GM20000 (cell line): ENCODE measurements around the gene SLC15A1.

Experiments
- DNase-seq: peaks from one replicate; pipeline ENCODE4 v3.0.0; 2012; ENCODE audit warnings: low spot score
- TF ChIP-seq, protein P1 (sequence below): IDR thresholded peaks from 2 replicates; pipeline ENCODE4 v1.5.1; 2012; ENCODE audit warnings: mild to moderate bottlenecking, control low read depth; ENCODE audit errors: extremely low read depth, missing control alignments

SLC15A1 gene

GRCh38 chr13:98787173-98787572, 34.7 kb upstream of the SLC15A1 start:
- TF ChIP-seq, protein P1, sequence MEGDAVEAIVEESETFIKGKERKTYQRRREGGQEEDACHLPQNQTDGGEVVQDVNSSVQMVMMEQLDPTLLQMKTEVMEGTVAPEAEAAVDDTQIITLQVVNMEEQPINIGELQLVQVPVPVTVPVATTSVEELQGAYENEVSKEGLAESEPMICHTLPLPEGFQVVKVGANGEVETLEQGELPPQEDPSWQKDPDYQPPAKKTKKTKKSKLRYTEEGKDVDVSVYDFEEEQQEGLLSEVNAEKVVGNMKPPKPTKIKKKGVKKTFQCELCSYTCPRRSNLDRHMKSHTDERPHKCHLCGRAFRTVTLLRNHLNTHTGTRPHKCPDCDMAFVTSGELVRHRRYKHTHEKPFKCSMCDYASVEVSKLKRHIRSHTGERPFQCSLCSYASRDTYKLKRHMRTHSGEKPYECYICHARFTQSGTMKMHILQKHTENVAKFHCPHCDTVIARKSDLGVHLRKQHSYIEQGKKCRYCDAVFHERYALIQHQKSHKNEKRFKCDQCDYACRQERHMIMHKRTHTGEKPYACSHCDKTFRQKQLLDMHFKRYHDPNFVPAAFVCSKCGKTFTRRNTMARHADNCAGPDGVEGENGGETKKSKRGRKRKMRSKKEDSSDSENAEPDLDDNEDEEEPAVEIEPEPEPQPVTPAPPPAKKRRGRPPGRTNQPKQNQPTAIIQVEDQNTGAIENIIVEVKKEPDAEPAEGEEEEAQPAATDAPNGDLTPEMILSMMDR, result no peak
- DNase-seq, result no peak

GRCh38 chr13:98786023-98786422, 33.6 kb upstream of the SLC15A1 start:
- no peak for DNase-seq
- TF ChIP-seq, protein P1, result no peak

DNA sequence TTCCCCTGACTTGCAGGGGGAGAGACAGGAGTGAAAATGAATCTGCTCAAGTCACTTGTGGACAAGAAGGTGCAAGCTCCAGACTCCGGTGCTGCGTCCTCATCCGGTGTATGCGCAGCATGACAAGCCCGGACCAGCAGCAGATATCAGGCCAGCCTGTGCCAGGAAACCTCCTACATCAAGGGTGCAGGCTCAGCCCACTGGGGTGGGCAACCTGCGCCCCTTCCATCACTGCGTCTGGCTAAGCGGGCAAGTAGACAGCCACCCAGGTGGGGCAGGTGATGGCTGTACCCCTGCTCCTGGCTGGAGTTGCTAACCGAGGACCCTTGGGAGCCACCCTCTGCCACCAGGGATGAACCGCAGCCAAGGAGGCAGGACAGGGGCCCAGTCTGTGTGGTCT, 32.9 kb upstream of the SLC15A1 start:
- TF ChIP-seq, protein P1, result no peak
- no peak for DNase-seq

- DNase-seq, result no peak
- TF ChIP-seq, protein P1, result no peak
Observed at GRCh38 chr13:98784666-98785065, 32.2 kb upstream of the SLC15A1 start.

GRCh38 chr13:98783856-98784478, 31.5 kb upstream of the SLC15A1 start:
- no peak for DNase-seq
- TF ChIP-seq, protein P1, result no peak

DNA sequence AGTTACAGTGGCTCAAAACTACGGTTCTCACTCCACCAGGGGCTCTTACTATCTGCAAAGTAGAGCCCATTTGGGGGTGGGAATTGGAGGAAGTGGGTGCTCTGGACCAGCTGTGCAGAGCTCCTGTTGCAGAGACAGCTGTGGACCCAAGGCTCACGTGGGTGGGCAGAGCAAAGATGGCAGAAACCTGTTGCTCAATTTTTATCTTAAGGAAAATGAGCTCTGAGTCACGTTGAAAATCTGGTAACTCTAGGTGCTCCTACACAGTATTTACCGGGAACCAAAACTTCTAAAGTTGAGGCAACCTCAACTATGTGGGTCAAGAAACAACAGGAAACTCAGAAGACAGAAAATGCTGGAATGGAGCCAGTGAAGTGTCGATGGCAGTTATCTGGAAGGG, 30.2 kb upstream of the SLC15A1 start:
- no peak for DNase-seq
- TF ChIP-seq, protein P1, result no peak

DNA sequence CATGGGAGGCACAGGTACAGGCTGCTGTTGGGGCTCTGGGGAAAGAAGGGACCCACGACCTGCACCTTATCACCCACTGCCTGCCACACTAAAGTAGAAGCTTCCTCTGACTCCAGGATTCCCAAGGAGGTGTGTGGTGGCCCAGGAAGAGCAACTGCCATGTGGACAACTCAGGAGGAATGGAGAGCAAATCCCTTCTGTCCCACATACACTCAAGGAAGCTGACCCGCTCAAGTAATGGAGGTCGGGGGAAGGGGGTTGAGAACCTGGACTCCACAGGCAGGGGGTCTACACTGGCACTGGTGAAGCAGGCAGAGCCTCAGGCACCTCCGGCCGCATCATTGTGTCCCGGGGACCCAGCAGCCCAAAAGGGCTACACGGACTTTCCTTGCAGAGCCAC, 29.4 kb upstream of the SLC15A1 start:
- no peak for DNase-seq
- TF ChIP-seq, protein P1, result no peak
